Adrenal gland (tissue), 5 donors: Measurements from ENCODE around the gene CXXC5.
"Not testable (repeated sequence)": the region's sequence is repeated elsewhere in the genome, so short reads cannot be mapped to it uniquely, and the experiment has no call there.

Source experiments
- POLR2A ChIP-seq, 2 donors: fragments of 450-650 bp; IDR thresholded peaks; one replicate each; pipeline ENCODE4 v1.6.1; 2017; ENCODE audit warnings: antibody characterized with exemption in 2 of 2, mild to moderate bottlenecking in 2 of 2, moderate library complexity in 1 of 2
- TF ChIP-seq, protein P1 (sequence below), 6 experiments: fragments of 450-650 bp in 4 of 6; fragments of 200-600 bp in 2 of 6; sonication (generic) in 1 of 6; IDR thresholded peaks; 1 replicate in 5 of 6; 2 replicates in 1 of 6; pipeline versions ENCODE4 v1.5.1 to v1.8.0; 2016 to 2021; ENCODE audit warnings: antibody characterized with exemption in 6 of 6, mild to moderate bottlenecking in 2 of 6, moderate library complexity in 1 of 6
- donor health status: DM: no; HTN: no; CAD: no.

DNA sequence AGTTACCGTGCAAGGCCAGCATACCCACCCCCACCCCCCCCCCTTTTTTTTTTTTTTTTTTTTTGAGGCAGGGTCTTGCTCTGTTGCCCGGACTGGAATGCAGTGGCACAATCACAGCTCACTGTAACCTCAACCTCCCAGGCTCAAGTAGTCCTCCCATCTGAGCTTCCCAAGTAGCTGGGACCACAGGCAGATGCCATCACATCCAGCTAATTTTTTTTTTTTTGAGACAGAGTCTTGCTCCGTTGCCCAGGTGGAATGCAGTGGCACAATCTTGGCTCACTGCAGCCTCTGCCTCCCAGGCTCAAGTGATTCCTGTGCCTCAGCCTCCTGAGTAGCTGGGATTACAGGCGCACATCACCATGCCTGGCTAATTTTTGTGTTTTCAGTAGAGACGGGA lies 22.8 kb upstream of the CXXC5 start:
- TF ChIP-seq POLR2A (IDR thresholded peaks at IDR 0.05) = not testable (repeated sequence)
- TF ChIP-seq, protein P1, sequence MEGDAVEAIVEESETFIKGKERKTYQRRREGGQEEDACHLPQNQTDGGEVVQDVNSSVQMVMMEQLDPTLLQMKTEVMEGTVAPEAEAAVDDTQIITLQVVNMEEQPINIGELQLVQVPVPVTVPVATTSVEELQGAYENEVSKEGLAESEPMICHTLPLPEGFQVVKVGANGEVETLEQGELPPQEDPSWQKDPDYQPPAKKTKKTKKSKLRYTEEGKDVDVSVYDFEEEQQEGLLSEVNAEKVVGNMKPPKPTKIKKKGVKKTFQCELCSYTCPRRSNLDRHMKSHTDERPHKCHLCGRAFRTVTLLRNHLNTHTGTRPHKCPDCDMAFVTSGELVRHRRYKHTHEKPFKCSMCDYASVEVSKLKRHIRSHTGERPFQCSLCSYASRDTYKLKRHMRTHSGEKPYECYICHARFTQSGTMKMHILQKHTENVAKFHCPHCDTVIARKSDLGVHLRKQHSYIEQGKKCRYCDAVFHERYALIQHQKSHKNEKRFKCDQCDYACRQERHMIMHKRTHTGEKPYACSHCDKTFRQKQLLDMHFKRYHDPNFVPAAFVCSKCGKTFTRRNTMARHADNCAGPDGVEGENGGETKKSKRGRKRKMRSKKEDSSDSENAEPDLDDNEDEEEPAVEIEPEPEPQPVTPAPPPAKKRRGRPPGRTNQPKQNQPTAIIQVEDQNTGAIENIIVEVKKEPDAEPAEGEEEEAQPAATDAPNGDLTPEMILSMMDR (IDR thresholded peaks at IDR 0.05) = not testable (repeated sequence)
